NCI-H1436 treated with DMSO at 0.1 percent for 48 hours (cell line): ENCODE results near the gene ZC3H12D.
"Not testable (repeated sequence)": the region's sequence is repeated elsewhere in the genome, so short reads cannot be mapped to it uniquely, and the experiment has no call there.

Experiments
- DNase-seq: peaks from one replicate; lab custom pipeline; 2025; lab: John Stamatoyannopoulos, UW

ZC3H12D gene

GRCh38 chr6:149459761-149460160, 25.1 kb downstream of the ZC3H12D start:
- DNase-seq: no peak

DNA sequence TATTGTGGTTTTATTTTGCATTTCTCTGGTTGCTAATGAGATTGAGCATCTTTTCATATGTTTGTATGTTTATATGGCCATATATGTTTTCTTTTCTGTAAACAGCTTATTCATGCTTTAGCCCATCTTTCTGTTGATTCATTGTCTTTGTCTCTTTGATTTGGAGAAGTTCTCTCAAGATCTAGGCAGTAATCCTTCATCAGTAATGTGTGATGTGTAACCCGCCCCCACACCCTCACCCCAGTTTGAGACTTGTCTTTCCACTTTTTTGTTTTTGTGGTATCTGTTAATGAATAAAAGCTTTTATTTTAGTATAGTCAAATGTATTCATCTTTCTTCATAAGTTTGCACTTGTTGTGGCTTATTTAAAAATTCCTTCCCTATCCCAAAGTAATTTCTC, 26.0 kb downstream of the ZC3H12D start:
- DNase-seq: no peak

DNA sequence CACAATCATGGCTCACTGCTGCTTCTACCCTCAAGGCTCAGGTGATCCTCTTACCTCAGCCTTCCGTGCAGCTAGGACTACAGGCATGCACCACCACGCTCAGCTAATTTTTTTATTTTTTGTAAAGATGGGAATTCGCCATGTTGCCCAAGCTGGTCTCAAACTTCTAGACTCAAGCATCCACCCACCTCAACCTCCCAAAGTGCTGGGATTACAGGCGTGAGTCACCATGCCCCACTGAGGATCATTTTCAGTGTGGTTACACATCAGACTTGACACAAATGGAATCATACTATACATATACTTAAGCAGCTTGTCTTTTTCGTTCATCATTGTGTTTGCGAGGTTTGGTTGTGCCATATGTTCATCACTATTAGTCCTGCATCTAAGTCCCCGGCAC, 26.6 kb downstream of the ZC3H12D start:
- DNase-seq: no peak

DNA sequence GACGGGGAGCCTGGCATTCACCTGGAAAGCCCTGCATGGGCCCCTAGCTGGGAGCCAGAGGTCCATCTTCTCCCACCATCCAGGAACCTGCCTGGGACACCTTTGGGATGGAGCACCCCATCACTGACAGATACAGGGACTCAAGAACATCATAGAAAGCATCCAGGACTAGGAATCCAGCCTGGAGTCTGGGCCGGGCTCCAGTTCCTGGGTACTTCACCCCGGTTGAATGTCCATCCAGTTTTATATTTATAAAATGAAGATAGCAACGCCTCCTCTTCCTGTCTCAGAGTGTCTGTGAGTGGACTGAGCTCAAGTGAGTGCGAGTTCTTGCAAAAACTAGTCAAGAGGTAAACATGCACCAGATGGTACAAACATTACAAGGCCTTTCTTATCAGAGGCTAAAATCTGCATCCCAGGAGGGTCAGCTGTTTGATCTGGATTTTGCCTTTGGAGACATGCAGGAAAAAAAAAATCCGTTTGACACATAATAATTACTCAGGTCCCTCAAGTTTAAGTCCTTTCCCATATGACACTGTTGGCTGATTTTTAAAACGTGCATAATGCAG, 27.4 kb downstream of the ZC3H12D start:
- no peak for DNase-seq

- no peak for DNase-seq
Measured at GRCh38 chr6:149456311-149457021, 28.3 kb downstream of the ZC3H12D start.

DNA sequence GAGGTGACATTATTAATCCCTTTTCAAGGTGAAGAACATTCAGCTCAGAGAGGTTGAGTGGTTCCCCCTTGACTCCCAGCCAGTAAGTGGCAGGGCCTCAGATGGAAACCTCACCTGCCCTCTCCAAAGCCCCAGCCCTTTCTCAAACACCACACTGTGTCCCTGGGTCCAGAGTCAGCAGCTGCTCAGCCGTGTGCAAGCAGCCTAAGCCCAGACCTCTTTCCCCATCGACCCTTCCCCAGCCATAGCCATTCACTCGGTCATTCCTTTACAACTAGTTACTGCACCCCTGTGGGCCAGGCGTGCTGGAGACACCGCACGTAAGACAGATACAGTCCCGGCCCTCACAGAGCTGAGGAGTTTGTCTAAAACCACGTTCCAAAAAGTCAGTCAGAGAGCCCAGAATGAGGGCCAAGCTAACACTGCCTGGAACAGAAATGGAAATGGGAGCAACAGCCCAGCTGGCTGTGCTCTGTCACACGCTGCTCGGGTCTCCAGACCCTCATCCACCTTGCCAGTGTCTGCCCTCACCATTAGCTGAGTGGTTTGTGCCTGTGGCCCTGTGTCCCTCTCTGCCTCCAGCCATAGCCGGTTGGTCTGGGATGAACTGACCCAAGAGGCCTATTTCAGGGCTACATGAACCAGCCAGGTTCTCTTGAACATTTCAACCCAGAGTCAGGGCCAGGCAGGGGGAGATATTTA, 29.6 kb downstream of the ZC3H12D start:
- no peak for DNase-seq

DNA sequence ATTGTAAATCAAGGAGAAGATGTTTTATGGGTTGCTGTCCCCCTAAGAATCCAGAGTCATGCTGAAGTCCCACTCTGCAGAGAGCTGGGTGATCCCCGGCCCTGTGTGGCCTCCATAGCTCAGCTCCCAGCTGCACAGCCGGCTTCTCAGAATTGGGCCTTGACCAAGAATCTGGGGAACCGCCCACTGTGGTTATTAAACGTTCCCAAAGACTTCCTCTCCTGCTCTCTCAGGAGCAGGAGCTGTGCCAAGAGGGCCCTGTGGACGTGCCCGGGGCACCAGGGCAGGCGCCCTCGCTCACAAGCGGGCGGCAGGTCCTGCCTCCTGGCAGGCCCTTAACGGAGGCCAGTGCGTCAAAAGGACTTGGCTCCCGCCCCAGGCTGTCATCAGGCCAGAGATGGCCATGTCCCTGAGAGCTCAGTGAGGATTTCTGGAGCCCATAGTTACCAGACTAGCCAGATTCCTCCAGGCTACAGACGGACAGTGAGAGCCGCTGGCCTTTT, 30.4 kb downstream of the ZC3H12D start:
- DNase-seq: no peak

DNA sequence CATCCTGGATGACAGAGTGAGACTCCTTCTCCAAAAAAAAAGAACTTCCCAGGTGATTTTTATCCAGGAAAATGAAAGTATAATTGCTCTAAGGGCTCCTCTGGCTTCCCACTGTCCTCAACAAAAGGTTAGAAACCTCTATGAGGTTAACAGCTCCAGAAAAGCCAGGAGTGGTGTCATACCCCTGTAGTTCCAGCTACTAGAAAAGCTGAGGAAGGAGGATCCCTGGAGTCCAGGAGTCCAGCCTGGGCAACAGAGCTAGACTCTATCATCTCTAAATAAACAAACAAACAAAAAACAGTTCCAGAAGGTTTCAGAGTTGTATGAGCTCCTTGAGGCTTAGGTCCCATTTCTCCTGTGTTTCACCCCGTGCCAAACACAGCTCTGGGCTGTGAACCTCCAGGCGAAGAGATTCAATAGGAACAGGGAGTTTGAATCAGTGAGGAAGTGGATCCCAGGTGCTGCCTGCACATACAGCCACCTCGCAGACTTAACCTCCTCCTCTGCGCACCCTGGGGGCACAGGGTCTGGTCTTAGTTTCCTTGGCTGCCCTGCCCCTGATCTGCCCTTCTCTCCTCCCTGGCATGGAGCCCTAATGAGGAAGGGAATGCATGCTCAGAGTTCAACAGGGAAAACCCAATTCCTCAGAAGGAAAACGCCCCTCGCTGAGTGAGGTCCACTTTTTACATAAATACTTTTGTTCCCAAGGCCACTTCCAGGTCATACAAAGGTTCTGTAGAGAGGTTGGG, 31.0 kb downstream of the ZC3H12D start:
- no peak for DNase-seq

GRCh38 chr6:149452037-149452939, 32.5 kb downstream of the ZC3H12D start:
- DNase-seq: no peak

DNA sequence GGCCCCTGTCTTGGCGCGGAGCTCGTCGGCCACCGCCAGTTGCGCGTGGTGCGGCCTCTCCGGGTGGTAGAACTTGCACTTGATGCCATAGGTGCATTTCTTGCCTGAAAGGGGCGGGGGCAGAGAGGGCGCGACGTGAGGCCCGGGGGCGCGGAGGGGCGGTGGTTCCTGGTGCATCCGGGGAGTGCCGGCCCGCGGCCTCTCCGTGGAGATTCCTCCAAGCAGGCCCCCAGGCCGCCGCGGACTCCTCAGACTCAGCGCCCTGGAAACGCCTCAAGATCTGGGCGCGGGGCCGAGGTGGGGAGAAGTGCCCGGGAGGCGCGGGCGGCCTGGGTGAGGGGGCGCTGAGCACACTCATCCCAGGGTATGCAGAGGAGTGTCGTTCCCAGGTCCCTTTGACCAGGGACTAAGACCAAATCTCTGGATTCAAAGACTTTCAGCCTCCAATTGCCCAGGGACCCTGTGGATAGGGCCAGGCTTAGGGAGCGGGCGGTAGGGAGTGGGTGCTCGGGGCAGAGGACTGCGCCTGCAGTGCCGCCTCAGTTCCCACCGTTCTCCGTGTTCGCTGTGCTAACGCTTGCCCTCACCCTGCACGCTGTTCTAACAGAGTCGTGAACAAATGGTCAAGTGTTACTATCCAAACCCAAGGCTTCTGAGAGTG, 33.3 kb downstream of the ZC3H12D start:
- DNase-seq: no peak

DNA sequence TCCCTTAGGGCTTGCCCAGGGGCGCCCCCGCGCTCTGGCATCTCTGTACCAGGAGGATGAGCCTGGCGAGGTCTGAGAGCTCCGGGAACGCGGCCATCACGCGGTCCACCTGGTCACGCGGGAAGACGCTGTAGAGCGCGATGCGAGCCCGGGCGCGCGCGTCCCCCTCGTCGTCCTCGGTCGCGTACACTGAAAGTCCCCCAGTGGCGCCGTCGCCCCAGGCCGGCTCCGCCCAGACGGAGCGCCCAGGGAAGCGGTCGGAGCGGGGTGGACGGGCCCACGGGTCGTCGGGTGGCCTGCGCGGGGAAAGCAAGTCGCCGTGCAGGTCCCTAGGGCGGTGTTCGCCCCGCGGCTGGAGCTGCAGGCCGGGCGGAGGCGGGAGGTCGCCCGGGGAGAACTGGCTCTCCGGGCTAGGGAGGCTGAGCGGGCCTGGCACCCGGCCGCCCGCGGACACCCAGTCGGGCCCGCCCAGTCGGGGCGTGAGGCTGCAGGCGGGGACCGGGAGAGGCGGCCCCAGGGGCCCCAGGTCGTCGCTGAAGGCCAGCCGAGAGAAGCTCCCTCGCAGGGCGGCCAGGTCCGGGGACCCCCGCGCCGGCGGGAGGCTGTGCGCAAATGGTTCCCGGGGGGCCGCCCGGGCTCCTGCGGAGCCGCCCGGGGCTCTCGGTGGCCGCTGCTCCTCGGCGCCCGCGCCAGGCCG, 34.0 kb downstream of the ZC3H12D start:
- DNase-seq: no peak

- no peak for DNase-seq
Measured at GRCh38 chr6:149449831-149450678, 34.8 kb downstream of the ZC3H12D start.

- no peak for DNase-seq
Measured at GRCh38 chr6:149448821-149449453, 35.9 kb downstream of the ZC3H12D start.

GRCh38 chr6:149446791-149447376, 37.9 kb downstream of the ZC3H12D start:
- DNase-seq: no peak

- no peak for DNase-seq
Measured at GRCh38 chr6:149445573-149445972, 39.2 kb downstream of the ZC3H12D start.

DNA sequence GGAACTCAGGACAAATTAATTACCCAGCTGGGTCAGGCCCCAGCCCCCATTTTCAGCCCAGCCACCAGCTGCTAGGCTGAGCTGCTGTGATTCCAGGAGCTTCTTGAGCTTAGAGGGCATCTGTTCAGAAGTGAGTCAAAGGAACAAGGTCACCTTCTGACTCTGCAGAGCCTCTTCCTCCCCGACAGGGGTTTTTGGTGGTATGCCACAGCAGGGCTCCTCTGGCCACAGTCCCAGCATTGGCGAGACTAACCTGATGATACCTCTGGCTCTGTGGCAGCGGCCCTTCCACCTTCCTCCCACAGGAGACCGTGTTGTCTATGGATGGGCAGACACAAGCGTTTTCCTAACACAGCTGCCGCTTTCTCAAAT, 39.7 kb downstream of the ZC3H12D start:
- DNase-seq: no peak

- DNase-seq: not testable (repeated sequence)
Measured at GRCh38 chr6:149444360-149445094, 40.3 kb downstream of the ZC3H12D start.
